Measurements from ENCODE around the gene FGD6. TPM values are rescaled to one million over a fixed set of nuclear protein-coding genes. Genes with fewer than 3 reads are reported as not detected.

FGD6 gene
- total and polyA plus RNA-seq, 7 donors, result 0.96 to 7.1 (median 2.8) TPM

- intact Hi-C loops (cut with DNase I), result no loop called here
- DNase-seq, result no peak
- ATAC-seq, result peak in 1 of 4 donors; percentile 32
- Histone ChIP-seq H3K27ac (no peak overlapping the region), H3K4me1 (peaks cover 9% of the 10 kb centered on the region), H3K9me3 (no peaks in the 10 kb centered on the region), H3K27me3 (ENCODE audit: insufficient read depth in 3 of 3, low read length in 2 of 3) (no peaks in the 10 kb centered on the region), H3K36me3 (ENCODE audit: insufficient read depth in 1 of 2, low read depth in 1 of 2) (no peaks in the 10 kb centered on the region), H3K4me3 (peak overlapping the region; percentile 56)
- WGBS, 3 donors, result 94 to 95% (median 94%) methylated on average over 2 of the region's 2 CpGs
- no peak for TF ChIP-seq CTCF (IDR thresholded peaks at IDR 0.05)
These were observed 52.6 kb downstream of the FGD6 start for GRCh38 chr12:95164656-95165055.

GRCh38 chr12:95158919-95159318 is 58.3 kb downstream of the FGD6 start:
- 62 to 74% (median 68%) methylated on average over 3 of the region's 3 CpGs for WGBS, 3 donors
- H3K36me3 ChIP-seq (ENCODE audit: insufficient read depth in 1 of 2, low read depth in 1 of 2), result no peaks in the 10 kb centered on the region
- intact Hi-C loops (cut with DNase I), result no loop called here
- DNase-seq, result no peak
- no peak overlapping the region for H3K27ac ChIP-seq
- no peaks in the 10 kb centered on the region for H3K27me3 ChIP-seq (ENCODE audit: insufficient read depth in 3 of 3, low read length in 2 of 3)
- no peaks in the 10 kb centered on the region for H3K9me3 ChIP-seq
- no peak overlapping the region for H3K4me3 ChIP-seq
- no peak for TF ChIP-seq CTCF (IDR thresholded peaks at IDR 0.05)
- peaks cover 9% of the 10 kb centered on the region for H3K4me1 ChIP-seq
- no peak for ATAC-seq

GRCh38 chr12:95151821-95152220 is 65.4 kb downstream of the FGD6 start:
- H3K9me3 ChIP-seq, result no peaks in the 10 kb centered on the region
- WGBS, 3 donors, result 66 to 77% (median 70%) methylated on average over 2 of the region's 2 CpGs
- no peaks in the 10 kb centered on the region for H3K27me3 ChIP-seq (ENCODE audit: insufficient read depth in 3 of 3, low read length in 2 of 3)
- H3K27ac ChIP-seq, result no peak overlapping the region
- H3K36me3 ChIP-seq (ENCODE audit: insufficient read depth in 1 of 2, low read depth in 1 of 2), result no peaks in the 10 kb centered on the region
- H3K4me1 ChIP-seq, result no peaks in the 10 kb centered on the region
- no peak overlapping the region for H3K4me3 ChIP-seq
- no peak for DNase-seq
- ATAC-seq, result no peak
- intact Hi-C loops (cut with DNase I), result no loop called here
- no peak for TF ChIP-seq CTCF (IDR thresholded peaks at IDR 0.05)

GRCh38 chr12:95151406-95151805 is 65.9 kb downstream of the FGD6 start:
- ATAC-seq, result no peak
- Histone ChIP-seq H3K27ac (no peak overlapping the region), H3K4me1 (no peaks in the 10 kb centered on the region), H3K27me3 (ENCODE audit: insufficient read depth in 3 of 3, low read length in 2 of 3) (no peaks in the 10 kb centered on the region), H3K4me3 (no peak overlapping the region), H3K9me3 (no peaks in the 10 kb centered on the region), H3K36me3 (ENCODE audit: insufficient read depth in 1 of 2, low read depth in 1 of 2) (no peaks in the 10 kb centered on the region)
- 96 to 98% (median 97%) methylated on average over 2 of the region's 2 CpGs for WGBS, 3 donors
- no peak for DNase-seq
- TF ChIP-seq CTCF (IDR thresholded peaks at IDR 0.05), result no peak
- intact Hi-C loops (cut with DNase I), result no loop called here

- intact Hi-C loops (cut with DNase I), result no loop called here
- 97 to 100% (median 100%) methylated on average over 1 of the region's 1 CpG for WGBS, 3 donors
These were observed 66.8 kb downstream of the FGD6 start for GRCh38 chr12:95150501-95150900.

More at GRCh38 chr12:95150501-95150900, 66.8 kb downstream of the FGD6 start:
- no peak for ATAC-seq
- Histone ChIP-seq H3K36me3 (ENCODE audit: insufficient read depth in 1 of 2, low read depth in 1 of 2) (no peaks in the 10 kb centered on the region), H3K4me1 (no peaks in the 10 kb centered on the region), H3K27ac (no peak overlapping the region), H3K27me3 (ENCODE audit: insufficient read depth in 3 of 3, low read length in 2 of 3) (no peaks in the 10 kb centered on the region), H3K4me3 (no peak overlapping the region), H3K9me3 (no peaks in the 10 kb centered on the region)
- no peak for TF ChIP-seq CTCF (IDR thresholded peaks at IDR 0.05)
- no peak for DNase-seq

All from psoas muscle (tissue), 8 donors.